ENCODE data around the gene CNTFR.

DNA sequence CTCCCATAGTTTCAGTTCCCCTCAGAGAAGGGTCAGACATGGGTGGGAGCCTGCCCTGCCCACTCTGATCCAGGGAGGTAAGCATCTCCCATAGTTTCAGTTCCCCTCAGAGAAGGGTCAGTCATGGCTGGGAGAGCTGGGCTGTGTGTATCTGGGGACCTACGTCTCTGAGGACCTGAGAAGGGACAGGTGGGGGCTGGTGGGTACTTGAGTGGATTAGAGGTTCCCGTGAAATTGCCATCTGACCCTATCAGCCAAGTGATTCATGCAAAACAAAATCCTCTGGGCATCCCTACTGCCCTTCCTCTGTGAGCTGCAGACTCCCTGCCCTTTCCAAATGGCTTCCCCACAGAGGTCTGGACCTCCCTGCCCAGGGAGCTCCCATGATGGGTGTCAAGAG is 70.6 kb downstream of the CNTFR start:
- TF ChIP-seq, protein P1, sequence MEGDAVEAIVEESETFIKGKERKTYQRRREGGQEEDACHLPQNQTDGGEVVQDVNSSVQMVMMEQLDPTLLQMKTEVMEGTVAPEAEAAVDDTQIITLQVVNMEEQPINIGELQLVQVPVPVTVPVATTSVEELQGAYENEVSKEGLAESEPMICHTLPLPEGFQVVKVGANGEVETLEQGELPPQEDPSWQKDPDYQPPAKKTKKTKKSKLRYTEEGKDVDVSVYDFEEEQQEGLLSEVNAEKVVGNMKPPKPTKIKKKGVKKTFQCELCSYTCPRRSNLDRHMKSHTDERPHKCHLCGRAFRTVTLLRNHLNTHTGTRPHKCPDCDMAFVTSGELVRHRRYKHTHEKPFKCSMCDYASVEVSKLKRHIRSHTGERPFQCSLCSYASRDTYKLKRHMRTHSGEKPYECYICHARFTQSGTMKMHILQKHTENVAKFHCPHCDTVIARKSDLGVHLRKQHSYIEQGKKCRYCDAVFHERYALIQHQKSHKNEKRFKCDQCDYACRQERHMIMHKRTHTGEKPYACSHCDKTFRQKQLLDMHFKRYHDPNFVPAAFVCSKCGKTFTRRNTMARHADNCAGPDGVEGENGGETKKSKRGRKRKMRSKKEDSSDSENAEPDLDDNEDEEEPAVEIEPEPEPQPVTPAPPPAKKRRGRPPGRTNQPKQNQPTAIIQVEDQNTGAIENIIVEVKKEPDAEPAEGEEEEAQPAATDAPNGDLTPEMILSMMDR (IDR thresholded peaks at IDR 0.05; ENCODE audit: poor library complexity): no peak
- TF ChIP-seq EZH2 (IDR thresholded peaks at IDR 0.05; ENCODE audit: borderline replicate concordance) (no peak), EZH2phosphoT487 (IDR thresholded peaks at IDR 0.05; ENCODE audit: low read depth, severe bottlenecking, unreplicated experiment) (no peak)
